GM12878 (cell line): ENCODE data around the gene CCL4L2. TPM values are rescaled to one million over a fixed set of nuclear protein-coding genes. Genes with fewer than 3 reads are reported as not detected.

Experiments
- ATAC-seq: fragments of 200-7000 bp; cut with Tn5 transposase; 3 replicates; pipeline ENCODE4 v1.9.1; 2020; ENCODE audit warnings: mild to moderate bottlenecking, moderate library complexity
- BruUV-seq: library from RNA; stranded (reverse); fragments of 400-500 nt; replicated peaks from 2 replicates; lab custom pipeline; 2021; lab: Mats Ljungman, UMichigan
- CTCF ChIA-PET: fragments of 300-600 bp; sonication (Branson Sonifier 250); formaldehyde crosslinking; extraction: SDS; loops from one replicate; lab custom pipeline; 2021; ENCODE audit warnings: inconsistent platforms; lab: Yijun Ruan, JAX
- POLR2A ChIA-PET: fragments of 350-600 bp; formaldehyde crosslinking; extraction: SDS; loops from one replicate; lab custom pipeline; 2021; ENCODE audit warnings: inconsistent platforms; lab: Charles Lee
- RAD21 ChIA-PET: fragments of 300-600 bp; sonication (Branson Sonifier 250); formaldehyde crosslinking; loops from one replicate; lab custom pipeline; 2023; ENCODE audit warnings: antibody characterized with exemption; ENCODE audit not compliant: unreplicated experiment; lab: Charles Lee
- SMC1A ChIA-PET: fragments of 300-600 bp; sonication (Branson Sonifier 250); formaldehyde crosslinking; loops from one replicate; lab custom pipeline; 2023; ENCODE audit not compliant: unreplicated experiment, uncharacterized antibody; lab: Charles Lee
- DNase-seq: peaks from one replicate; pipeline ENCODE4 v3.0.0-alpha.2; 2011; ENCODE audit warnings: low read depth, low spot score
- FAIRE-seq: peaks from 3 replicates; lab custom pipeline; 2011; peaks lifted over from hg19 to GRCh38; lab: Jason Lieb, UNC
- H2AFZ ChIP-seq: 2 replicates; pipeline ENCODE4 v1.6.0; 2011; ENCODE audit warnings: low read depth, low read length, control low read depth; ENCODE audit not compliant: control insufficient read depth
- H3K27ac ChIP-seq: 2 replicates; pipeline ENCODE4 v1.5.1; 2011; ENCODE audit warnings: control low read depth; ENCODE audit not compliant: control insufficient read depth, insufficient read depth
- H3K27me3 ChIP-seq, 2 experiments: replicated peaks in 1 of 2; 2 replicates each; pipeline versions ENCODE4 v1.6.0 to v1.6.1; 2011; ENCODE audit warnings: low read length in 1 of 2; ENCODE audit not compliant: control insufficient read depth in 2 of 2, insufficient read depth in 2 of 2
- H3K36me3 ChIP-seq, 2 experiments: 2 replicates each; pipeline ENCODE4 v1.5.1; 2011; ENCODE audit warnings: low read length in 1 of 2; ENCODE audit not compliant: control insufficient read depth in 2 of 2, insufficient read depth in 2 of 2
- H3K4me1 ChIP-seq: 2 replicates; pipeline ENCODE4 v1.6.1; 2011; ENCODE audit warnings: mild to moderate bottlenecking, low read length, moderate library complexity, mixed read lengths; ENCODE audit not compliant: control insufficient read depth, insufficient read depth
- H3K4me2 ChIP-seq: 2 replicates; pipeline ENCODE4 v1.6.0; 2011; ENCODE audit warnings: control low read depth; ENCODE audit not compliant: control insufficient read depth, insufficient read depth
- H3K4me3 ChIP-seq: fragments of 200-600 bp; sonication (generic); 2 replicates; pipeline ENCODE4 v1.5.1; 2016
- H3K79me2 ChIP-seq: 2 replicates; pipeline ENCODE4 v1.6.0; 2011; ENCODE audit warnings: low read length; ENCODE audit not compliant: control insufficient read depth, insufficient read depth
- H3K9ac ChIP-seq: 2 replicates; pipeline ENCODE4 v1.8.0; 2011; ENCODE audit warnings: low read length, control low read depth, mixed read lengths; ENCODE audit not compliant: control insufficient read depth, insufficient read depth
- H3K9me3 ChIP-seq: replicated peaks from 3 replicates; pipeline ENCODE4 v1.5.1; 2011; ENCODE audit warnings: mild to moderate bottlenecking, low read length; ENCODE audit not compliant: control insufficient read depth, insufficient read depth
- H4K20me1 ChIP-seq: 2 replicates; pipeline ENCODE4 v1.6.0; 2011; ENCODE audit not compliant: control insufficient read depth, insufficient read depth
- EZH2 ChIP-seq: IDR thresholded peaks from 2 replicates; pipeline ENCODE4 v1.6.1; 2012; ENCODE audit warnings: low read depth, mild to moderate bottlenecking, control low read depth, inconsistent platforms, low read length, borderline replicate concordance; ENCODE audit not compliant: control insufficient read depth
- KAT2A ChIP-seq: conservative IDR thresholded peaks from 2 replicates; pipeline ENCODE4 v1.6.1; 2011; ENCODE audit warnings: low read depth, low read length; ENCODE audit not compliant: control insufficient read depth
- NR2C1 ChIP-seq: fragments of 450-650 bp; IDR thresholded peaks from 2 replicates; pipeline ENCODE4 v1.6.1; 2017; ENCODE audit warnings: antibody characterized with exemption, mild to moderate bottlenecking, moderate library complexity
- PAX5 ChIP-seq: IDR thresholded peaks from 2 replicates; pipeline ENCODE4 v1.6.1; 2011; ENCODE audit warnings: low read depth, low read length, borderline replicate concordance
- PML ChIP-seq: IDR thresholded peaks from 2 replicates; pipeline ENCODE4 v1.6.1; 2012; ENCODE audit warnings: low read length, inconsistent platforms
- POU2F2 ChIP-seq: IDR thresholded peaks from 3 replicates; pipeline ENCODE4 v1.6.1; 2011; ENCODE audit warnings: low read depth, mild to moderate bottlenecking, low read length, borderline replicate concordance
- TAF1 ChIP-seq: IDR thresholded peaks from 2 replicates; pipeline ENCODE4 v1.6.1; 2011; ENCODE audit warnings: mild to moderate bottlenecking, low read depth, low read length, borderline replicate concordance
- TCF12 ChIP-seq: IDR thresholded peaks from 2 replicates; pipeline ENCODE4 v1.6.1; 2011; ENCODE audit warnings: low read depth, mild to moderate bottlenecking, low read length
- ZNF217 ChIP-seq: fragments of 450-650 bp; IDR thresholded peaks from 2 replicates; pipeline ENCODE4 v1.6.1; 2017; ENCODE audit warnings: antibody characterized with exemption, mild to moderate bottlenecking
- ZNF384 ChIP-seq: IDR thresholded peaks from 2 replicates; pipeline ENCODE4 v1.6.1; 2012; ENCODE audit warnings: low read depth, mild to moderate bottlenecking, low read length, improper control_type of control experiment, borderline replicate concordance
- WGBS: methylation state at CpG from one replicate; pipeline ENCODE4 v1.1.6; 2016; ENCODE audit warnings: low lambda C conversion rate; ENCODE audit not compliant: insufficient replicate concordance, insufficient coverage; ENCODE audit errors: missing lambda C conversion rate; 5-methylcytosine and 5-hydroxymethylcytosine counted together
- in situ Hi-C: fragments of 300-500 bp; cut with MboI; formaldehyde crosslinking; loops from 9 replicates; pipeline ENCODE4 v1.14.3; 2018; ENCODE audit warnings: mixed read lengths
- intact Hi-C: fragments of 100-400 bp; cut with micrococcal nuclease; formaldehyde crosslinking; loops from one replicate; pipeline ENCODE4 v1.14.2; 2022; ENCODE audit not compliant: unreplicated experiment
- polyA plus RNA-seq, 11 experiments: library from polyadenylated mRNA; depleted of rRNA in 4 of 11; unstranded in 6 of 11; stranded (reverse) in 5 of 11; fragments of >200 nt; fragmentation: Nextera tagmentation in 4 of 11; fragmentation: Illumina TruSeq in 1 of 11; extraction: Ambion mirVana in 4 of 11; extraction: Trizol in 1 of 11; gene quantifications; 1 replicate in 1 of 11; 2 replicates in 10 of 11; pipeline versions ENCODE4 v1.2.1 to v1.2.3, GENCODE V29; 2011 to 2016; ENCODE audit warnings: inconsistent platforms in 2 of 11, missing spikeins in 2 of 11, low read depth in 1 of 11
- total RNA-seq, 4 experiments: library from RNA; depleted of rRNA in 3 of 4; stranded (reverse); fragments of >200 nt in 3 of 4; fragmentation: Illumina TruSeq in 1 of 4; extraction: Trizol in 1 of 4; gene quantifications; 2 replicates each; pipeline versions ENCODE4 v1.2.1 to v1.2.3, GENCODE V29; 2013 to 2021
- TF ChIP-seq, protein P1 (sequence below): fragments of 450-650 bp; IDR thresholded peaks from 2 replicates; pipeline ENCODE4 v1.6.1; 2017; ENCODE audit warnings: mild to moderate bottlenecking, moderate library complexity
- TF ChIP-seq, protein P2 (sequence below): fragments of 450-650 bp; conservative IDR thresholded peaks from 2 replicates; pipeline ENCODE4 v1.6.1; 2017; ENCODE audit warnings: mild to moderate bottlenecking, moderate library complexity

Gene CCL4L2
- total and polyA plus RNA-seq, 10 of the 15 experiments (the other 5 are each of a cell fraction or from before 2014, with no cell fraction given): 2.3 to 275 (median 14.5) TPM

DNA sequence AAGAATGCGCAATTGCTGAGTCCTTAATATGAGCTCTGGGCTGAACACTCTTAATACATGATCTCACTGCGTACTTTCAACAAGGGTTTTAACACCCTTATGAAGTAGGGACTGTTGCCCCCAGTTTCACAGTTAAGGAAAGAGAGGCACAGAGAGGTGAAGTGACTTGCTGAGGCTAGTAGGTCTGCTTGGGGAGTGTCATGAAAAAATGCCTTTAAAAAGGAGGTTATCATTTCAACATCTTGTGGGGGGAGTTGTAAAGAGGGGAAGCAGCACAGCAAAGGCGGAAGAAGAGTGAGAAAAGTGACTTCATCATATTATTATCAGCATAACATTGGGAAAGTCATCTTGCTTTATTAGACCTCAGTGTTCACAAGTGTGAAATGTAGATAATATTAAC lies 2.1 kb downstream of the CCL4L2 start:
- H3K9me3 ChIP-seq: no peaks in the 10 kb centered on the region; the same call in 2 of the 3 replicates
- no peak for DNase-seq
- in situ Hi-C loops: no loop called here
- ChIA-PET POLR2A (no interaction called here), CTCF (no interaction called here)
- H3K27ac ChIP-seq: no peak overlapping the region
- no peak overlapping the region for H3K9ac ChIP-seq
- H3K4me3 ChIP-seq: no peak overlapping the region
- no peaks in the 10 kb centered on the region for H3K79me2 ChIP-seq
- H2AFZ ChIP-seq: no peak overlapping the region
- no peaks in the 10 kb centered on the region for H4K20me1 ChIP-seq
- TF ChIP-seq ZNF217: no peak
- no peak for TF ChIP-seq KAT2A
- no peak for TF ChIP-seq TAF1
- no peak for TF ChIP-seq ZNF384
- no peak for TF ChIP-seq PML
- TF ChIP-seq TCF12: no peak
- no peak for TF ChIP-seq POU2F2
- no peak for TF ChIP-seq EZH2
- TF ChIP-seq, protein P1, sequence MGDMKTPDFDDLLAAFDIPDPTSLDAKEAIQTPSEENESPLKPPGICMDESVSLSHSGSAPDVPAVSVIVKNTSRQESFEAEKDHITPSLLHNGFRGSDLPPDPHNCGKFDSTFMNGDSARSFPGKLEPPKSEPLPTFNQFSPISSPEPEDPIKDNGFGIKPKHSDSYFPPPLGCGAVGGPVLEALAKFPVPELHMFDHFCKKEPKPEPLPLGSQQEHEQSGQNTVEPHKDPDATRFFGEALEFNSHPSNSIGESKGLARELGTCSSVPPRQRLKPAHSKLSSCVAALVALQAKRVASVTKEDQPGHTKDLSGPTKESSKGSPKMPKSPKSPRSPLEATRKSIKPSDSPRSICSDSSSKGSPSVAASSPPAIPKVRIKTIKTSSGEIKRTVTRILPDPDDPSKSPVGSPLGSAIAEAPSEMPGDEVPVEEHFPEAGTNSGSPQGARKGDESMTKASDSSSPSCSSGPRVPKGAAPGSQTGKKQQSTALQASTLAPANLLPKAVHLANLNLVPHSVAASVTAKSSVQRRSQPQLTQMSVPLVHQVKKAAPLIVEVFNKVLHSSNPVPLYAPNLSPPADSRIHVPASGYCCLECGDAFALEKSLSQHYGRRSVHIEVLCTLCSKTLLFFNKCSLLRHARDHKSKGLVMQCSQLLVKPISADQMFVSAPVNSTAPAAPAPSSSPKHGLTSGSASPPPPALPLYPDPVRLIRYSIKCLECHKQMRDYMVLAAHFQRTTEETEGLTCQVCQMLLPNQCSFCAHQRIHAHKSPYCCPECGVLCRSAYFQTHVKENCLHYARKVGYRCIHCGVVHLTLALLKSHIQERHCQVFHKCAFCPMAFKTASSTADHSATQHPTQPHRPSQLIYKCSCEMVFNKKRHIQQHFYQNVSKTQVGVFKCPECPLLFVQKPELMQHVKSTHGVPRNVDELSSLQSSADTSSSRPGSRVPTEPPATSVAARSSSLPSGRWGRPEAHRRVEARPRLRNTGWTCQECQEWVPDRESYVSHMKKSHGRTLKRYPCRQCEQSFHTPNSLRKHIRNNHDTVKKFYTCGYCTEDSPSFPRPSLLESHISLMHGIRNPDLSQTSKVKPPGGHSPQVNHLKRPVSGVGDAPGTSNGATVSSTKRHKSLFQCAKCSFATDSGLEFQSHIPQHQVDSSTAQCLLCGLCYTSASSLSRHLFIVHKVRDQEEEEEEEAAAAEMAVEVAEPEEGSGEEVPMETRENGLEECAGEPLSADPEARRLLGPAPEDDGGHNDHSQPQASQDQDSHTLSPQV: no peak
- TF ChIP-seq, protein P2, sequence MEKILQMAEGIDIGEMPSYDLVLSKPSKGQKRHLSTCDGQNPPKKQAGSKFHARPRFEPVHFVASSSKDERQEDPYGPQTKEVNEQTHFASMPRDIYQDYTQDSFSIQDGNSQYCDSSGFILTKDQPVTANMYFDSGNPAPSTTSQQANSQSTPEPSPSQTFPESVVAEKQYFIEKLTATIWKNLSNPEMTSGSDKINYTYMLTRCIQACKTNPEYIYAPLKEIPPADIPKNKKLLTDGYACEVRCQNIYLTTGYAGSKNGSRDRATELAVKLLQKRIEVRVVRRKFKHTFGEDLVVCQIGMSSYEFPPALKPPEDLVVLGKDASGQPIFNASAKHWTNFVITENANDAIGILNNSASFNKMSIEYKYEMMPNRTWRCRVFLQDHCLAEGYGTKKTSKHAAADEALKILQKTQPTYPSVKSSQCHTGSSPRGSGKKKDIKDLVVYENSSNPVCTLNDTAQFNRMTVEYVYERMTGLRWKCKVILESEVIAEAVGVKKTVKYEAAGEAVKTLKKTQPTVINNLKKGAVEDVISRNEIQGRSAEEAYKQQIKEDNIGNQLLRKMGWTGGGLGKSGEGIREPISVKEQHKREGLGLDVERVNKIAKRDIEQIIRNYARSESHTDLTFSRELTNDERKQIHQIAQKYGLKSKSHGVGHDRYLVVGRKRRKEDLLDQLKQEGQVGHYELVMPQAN: no peak
- no peak for TF ChIP-seq NR2C1
- TF ChIP-seq PAX5: no peak
- TF ChIP-seq, all 136 proteins: peak for 0
- ATAC-seq (no peak), FAIRE-seq (no peak)
- RAD21 ChIA-PET: no interaction called here
- Histone ChIP-seq H3K4me2 (no peak overlapping the region), H3K27me3 (no peaks in the 10 kb centered on the region), H3K36me3 (no peaks in the 10 kb centered on the region), H3K4me1 (peaks cover 6% of the 10 kb centered on the region)
- intact Hi-C loops: no loop called here
- SMC1A ChIA-PET: no interaction called here
- BruUV-seq: no TSS peak
- 97% methylated on average over 3 of the region's 3 CpGs for WGBS
